ENCODE measurements around the gene ACAN.

ACAN gene

DNA sequence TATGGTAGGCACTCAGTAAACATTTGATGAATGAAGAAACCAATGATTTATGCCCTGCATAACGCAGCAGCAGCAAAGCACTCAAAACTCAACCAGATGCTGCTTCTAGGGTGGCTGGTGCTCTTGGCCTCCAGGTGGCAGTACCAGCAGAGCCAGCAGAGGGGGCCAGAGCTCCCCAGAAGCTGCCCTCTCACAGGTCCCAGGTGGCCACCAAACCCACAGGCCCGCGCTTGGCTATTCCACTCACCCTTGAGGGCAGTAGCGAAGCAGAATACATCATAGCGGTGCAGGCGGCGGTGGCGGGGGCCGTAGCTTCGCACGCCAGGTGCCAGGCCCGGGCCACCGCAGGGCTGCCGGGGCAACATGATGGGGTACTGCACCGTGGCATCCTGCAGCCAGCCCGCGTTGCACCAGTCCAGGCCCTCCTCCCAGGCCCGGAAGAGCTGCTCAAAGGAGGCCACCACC is 75.5 kb downstream of the ACAN start:
- peak; percentile 57 for DNase-seq

DNA sequence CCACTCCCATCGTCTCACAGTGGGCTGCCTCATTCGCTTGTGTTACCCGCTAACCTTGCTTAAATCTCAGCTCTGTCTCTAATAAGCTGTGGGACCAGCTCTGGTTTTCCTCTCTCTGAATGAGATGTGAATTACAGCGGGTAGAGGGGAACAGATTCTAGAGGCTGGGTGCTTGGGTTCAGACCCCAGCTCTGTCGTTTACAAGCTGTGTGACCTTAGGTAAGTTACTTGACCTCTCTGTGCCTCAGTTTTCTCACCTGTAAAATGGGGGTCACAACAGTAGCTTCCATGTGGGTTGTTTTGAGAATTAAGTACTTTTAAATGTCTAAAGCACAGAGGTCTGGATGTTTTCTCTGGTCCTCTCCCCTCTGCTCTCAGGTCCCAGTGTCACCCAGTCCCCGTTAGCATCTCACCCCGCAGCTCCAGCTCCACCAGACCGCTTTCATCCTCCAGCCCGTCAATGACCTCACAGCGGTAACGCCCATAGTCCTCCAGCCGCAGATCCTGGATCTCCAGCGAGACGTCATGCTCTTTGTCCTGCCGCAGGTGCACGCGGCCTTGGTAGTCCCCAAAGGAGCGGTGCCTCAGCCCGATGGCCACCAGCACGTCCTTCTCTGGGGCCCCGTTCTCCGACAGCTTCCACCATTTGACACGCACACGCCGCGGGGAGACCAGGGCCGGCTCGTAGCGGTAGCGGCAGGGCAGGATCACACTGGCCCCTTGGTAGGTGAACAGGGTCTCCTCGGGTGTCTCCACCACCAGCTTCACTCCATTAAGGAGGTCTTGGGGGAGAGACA is 77.9 kb downstream of the ACAN start:
- no peak for ATAC-seq
- no peak for DNase-seq

More for the DNA sequence above, 75.5 kb downstream of the ACAN start:
- ATAC-seq: peak; percentile 63

DNA sequence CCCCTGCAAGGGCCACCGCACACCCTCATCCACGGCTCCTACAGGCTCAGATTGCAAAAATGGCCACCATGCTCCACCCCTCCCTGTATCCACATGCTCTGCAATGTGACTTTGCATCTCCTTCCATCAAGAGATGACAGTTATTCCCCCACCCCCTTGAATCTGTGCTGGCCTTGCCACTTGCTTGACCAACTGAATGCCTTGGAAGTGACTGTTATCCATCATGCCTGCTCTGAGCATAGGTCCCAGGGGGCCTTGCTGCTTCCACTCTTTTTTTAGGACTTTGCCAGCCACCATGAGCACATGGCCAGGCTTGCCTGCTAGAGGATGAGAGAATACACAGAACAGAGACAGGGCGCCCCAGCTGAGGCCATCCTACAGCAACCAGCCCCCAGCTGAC is 78.5 kb downstream of the ACAN start:
- no peak for DNase-seq
- ATAC-seq: no peak

GRCh38 chr15:88882785-88883184 is 79.5 kb downstream of the ACAN start:
- no peak for DNase-seq
- no peak for ATAC-seq

GRCh38 chr15:88887068-88887580 is 83.9 kb downstream of the ACAN start:
- ATAC-seq (no peak), DNase-seq (no peak)

DNA sequence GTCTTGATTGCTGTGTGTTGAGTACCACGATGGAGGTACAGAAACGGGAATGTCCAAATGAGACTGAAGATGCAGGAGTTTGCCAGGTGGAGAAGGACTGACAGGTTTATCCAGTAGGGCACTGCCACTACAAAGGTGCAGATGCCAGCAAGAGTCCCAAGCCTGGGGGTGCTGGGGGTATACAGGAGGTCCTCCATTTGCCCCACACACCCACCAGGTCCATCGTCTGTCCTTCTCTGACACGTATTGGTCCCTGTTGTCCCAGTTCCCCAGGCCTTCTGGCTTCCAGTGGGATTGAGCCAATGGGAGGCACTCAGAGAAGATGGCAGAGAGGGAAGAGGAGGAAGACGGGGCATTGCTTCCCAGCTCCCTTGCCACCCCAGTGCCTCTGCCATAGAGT is 85.5 kb downstream of the ACAN start:
- DNase-seq (no peak), ATAC-seq (no peak)

DNA sequence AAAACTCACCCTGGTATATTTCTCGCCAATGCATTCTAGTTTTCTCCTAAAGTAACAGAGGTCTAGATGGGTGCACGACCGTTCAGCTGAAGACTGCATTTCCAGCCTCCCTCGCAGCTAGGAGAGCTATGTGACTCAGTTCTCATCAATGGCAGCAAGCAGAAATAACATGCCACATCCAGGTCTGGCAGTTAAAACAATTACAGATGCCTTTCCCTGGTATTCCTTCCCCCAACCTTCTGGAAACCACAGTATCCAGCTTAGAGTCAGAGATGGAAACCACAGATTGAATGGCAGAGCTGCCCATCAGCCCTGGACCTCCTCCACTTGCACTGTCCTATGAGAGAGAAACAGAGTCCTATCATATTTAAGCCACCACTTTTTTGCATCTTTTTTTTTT is 87.3 kb downstream of the ACAN start:
- ATAC-seq (no peak), DNase-seq (no peak)

GRCh38 chr15:88891540-88892254 is 88.5 kb downstream of the ACAN start:
- DNase-seq (no peak), ATAC-seq (no peak)

DNA sequence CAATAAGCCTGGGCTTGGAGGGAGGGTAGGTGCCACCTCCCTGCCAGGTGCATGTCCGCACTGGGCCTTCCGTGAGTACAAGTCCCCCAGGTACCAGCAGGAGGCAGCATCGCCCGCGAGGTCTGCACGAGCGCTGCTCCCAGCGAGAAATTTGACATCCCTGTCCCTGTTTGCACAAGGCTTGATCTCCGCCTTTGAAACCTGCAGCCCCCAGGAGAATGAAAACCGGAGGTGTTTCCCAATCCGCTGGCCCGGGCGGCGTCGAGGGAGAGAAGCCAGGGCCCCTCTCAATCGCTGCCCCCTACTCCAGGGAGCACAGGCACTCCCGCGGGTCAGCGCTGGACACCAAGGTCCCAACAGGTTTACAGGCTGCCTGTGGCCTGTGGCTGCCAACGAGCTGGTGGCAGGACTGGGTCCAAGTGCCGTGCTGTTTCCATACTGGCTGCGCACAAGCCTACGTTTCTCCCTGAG is 91.1 kb downstream of the ACAN start:
- ATAC-seq: peak; percentile 51

DNA sequence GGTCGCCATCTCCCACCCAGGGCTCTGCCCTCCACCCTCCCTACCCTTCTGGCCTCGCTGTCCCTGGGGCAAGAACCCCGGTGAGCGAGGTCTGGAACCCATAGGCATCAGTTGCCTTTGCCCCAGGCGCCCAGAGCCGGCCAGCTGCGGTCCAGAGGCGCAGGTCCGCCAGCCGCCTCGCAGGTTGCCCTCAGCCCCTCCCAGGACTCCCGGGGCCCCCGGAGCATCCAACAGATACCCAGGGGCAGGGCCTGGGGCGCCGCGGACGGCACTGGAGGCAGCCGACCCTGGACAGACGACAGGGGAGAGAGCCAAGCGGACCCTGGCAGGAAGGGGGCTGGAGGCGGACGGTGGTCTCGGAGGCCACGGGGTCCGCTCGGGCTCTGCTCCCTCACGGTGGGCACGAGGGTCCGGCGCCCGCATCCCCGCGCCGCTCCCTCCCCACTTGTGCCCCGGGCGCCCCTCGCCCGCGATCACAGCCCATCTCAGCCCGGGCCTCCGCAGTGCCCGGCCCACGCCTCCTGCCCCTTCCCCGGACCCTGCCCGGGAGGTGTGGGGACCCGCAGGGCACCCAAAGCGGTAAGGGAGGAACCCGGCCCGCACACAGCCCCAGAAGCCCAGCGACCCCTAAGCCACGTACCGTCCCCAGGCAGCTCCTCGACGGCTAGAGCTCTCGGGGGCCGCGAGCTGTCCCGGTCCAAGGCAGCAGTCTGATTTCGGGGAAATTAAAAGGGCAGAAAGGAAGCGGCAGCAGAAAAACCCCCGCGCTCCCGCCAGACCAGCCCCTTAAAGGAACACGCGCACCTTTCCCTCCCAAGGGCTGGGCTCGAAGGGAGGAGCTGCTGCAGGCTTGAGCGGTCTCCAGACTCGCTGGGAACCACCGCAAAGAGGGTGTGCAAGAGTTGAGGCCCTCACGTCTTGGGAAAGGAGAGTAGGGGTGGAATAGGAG is 91.9 kb downstream of the ACAN start, which contains the start of gene HAPLN3:
HAPLN3 (minus strand) TSS at position 726 of the 949 bp plus-strand sequence. CDS start 8,246 bp downstream, outside the sequence.
- DNase-seq (peak; percentile 79), ATAC-seq (peak; percentile 73)

More for the DNA sequence above, 91.1 kb downstream of the ACAN start:
- DNase-seq: peak; percentile 89

GRCh38 chr15:88896333-88897033 is 93.2 kb downstream of the ACAN start:
- no peak for DNase-seq
- ATAC-seq: no peak

DNA sequence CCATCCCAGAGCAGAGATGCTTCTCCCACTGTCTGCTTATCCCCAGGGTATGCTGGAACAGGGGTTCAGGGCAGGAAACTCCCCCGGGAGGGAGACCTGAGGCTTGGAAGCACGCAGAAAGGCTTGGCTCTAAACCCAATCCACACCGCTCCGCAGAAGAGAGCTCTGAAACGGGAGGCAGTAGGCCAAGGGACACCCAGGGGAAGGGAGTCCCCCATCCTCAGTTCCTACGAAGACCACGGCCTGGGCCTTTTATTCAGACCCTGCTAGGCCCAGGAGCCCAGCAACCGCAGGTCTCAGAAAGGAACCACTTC is 93.9 kb downstream of the ACAN start:
- DNase-seq: no peak
- peak; percentile 12 for ATAC-seq

DNA sequence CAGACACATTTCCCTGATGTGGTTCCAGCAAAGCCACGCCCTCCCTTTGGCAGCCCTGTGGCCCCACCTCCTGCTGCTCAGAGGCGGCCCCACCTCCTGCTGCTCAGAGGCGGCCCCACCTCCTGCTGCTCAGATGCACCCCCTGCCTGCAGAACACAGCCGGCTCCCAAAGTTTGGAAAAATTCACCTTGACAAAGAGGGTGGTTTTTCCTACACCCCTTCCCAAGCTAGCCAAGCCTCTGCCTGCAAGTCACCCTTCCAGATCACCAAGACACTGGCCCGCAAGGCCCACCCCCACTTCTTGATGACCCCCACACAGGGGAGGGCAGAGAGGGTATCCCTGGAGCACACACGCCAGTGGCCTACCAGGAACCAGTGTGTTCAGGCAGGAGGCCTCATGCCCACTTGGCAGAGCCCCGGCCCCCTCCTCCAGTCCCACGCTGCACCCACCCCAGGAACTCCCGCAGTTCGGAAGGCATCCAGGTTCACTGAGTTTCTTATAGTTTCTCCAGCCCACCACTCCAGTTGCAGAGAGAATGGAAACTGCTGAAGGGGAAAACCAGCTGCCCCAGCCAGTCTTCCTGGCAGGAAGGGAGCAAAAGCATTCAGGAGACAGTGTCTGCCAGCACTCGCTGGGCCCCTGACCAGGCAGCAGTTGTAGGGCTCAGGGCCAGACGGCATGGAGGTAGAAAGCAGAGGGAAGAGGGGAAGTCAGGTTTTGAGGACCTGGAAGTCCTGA is 94.4 kb downstream of the ACAN start:
- ATAC-seq: peak; percentile 88
- peak; percentile 84 for DNase-seq

DNA sequence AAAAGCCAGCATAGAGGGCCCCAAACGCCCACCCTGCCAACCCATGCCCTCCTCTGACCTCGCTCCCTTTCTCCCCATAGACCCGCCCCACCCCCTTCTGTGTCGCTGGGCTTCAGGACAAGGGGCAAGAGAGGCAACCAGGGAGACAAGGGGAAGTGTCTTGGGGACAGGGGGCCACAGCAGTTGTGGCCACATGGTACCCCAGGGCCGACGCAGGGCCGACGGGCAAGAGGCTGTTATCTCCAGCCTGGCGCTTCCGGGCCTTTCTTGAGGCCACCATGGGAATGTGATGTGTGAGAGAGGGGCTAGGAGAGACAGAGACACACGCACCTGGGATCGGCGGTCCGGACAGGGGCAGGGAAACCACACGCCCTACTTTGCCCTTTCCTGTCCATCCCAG is 95.5 kb downstream of the ACAN start:
- no peak for DNase-seq
- no peak for ATAC-seq

- DNase-seq (no peak), ATAC-seq (no peak)
These were observed 96.0 kb downstream of the ACAN start for GRCh38 chr15:88899251-88899650.

- ATAC-seq (no peak), DNase-seq (no peak)
These were observed 97.2 kb downstream of the ACAN start for GRCh38 chr15:88900309-88900981.

DNA sequence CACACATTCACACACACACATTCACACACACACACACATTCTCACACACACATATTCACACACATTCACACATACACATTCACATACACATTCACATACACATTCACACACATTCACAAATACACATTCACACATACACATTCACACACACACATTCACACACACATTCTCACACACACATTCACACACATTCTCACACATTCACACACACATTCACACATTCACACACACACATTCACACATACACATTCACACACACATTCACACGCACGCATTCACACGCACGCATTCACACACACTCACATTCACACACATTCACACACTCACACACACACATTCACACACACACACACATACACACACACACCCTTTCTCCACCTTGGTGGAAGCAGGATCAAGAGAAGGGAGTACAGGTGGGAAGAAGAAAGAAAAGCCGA is 97.8 kb downstream of the ACAN start:
- DNase-seq (no peak), ATAC-seq (no peak)

GRCh38 chr15:88901508-88902220 is 98.4 kb downstream of the ACAN start:
- no peak for DNase-seq
- ATAC-seq: no peak

DNA sequence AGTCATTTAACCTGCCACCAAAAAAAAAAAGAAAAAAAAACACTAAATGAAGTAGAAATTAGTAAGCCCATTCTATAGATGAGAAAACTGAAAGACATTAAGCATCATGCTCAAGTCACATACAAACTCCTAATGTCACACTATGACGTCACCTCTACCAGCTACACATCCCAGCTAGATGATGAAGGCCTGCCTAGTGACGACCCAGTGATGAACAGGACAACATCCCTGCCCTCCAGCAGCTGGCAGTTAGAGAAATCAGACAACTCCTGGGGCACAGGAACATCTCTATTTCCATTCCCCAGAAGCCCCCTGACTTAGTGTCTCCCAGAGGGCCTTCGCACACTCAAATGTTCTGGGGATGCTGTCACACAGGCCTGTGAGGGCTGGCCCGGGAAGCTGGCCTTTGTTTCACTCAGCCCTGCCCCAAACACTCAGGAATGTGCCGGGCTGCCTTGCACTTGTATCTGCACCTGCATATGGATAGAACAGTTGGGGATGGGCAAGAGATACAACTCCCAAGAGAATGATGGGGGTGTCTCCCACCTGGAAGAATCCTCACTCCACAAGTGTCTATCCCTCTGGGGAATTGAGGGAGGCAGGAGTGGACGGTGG is 99.1 kb downstream of the ACAN start:
- ATAC-seq (no peak), DNase-seq (no peak)
